COLO668 (cell line): ENCODE data around the gene ECT2.
"Not testable (repeated sequence)": the region's sequence is repeated elsewhere in the genome, so short reads cannot be mapped to it uniquely, and the experiment has no call there.

ENCODE experiments used
- DNase-seq: peaks from one replicate; lab custom pipeline; 2025; ENCODE audit not compliant: unreplicated experiment; lab: John Stamatoyannopoulos, UW

ECT2 gene

GRCh38 chr3:172804323-172804722 is 53.8 kb downstream of the ECT2 start:
- DNase-seq: no peak

- DNase-seq: no peak
Observed at GRCh38 chr3:172808969-172809546, 58.5 kb downstream of the ECT2 start.

GRCh38 chr3:172811099-172811498 is 60.6 kb downstream of the ECT2 start:
- DNase-seq: no peak

GRCh38 chr3:172813462-172813861 is 62.9 kb downstream of the ECT2 start:
- no peak for DNase-seq

GRCh38 chr3:172814738-172815137 is 64.2 kb downstream of the ECT2 start:
- no peak for DNase-seq

GRCh38 chr3:172815857-172816256 is 65.3 kb downstream of the ECT2 start:
- DNase-seq: no peak

GRCh38 chr3:172816281-172816680 is 65.8 kb downstream of the ECT2 start:
- no peak for DNase-seq

GRCh38 chr3:172816968-172817367 is 66.4 kb downstream of the ECT2 start:
- DNase-seq: no peak

GRCh38 chr3:172820492-172820891 is 70.0 kb downstream of the ECT2 start:
- DNase-seq: no peak

- no peak for DNase-seq
Observed at GRCh38 chr3:172824229-172824628, 73.7 kb downstream of the ECT2 start.

- not testable (repeated sequence) for DNase-seq
Observed at GRCh38 chr3:172827231-172827630, 76.7 kb downstream of the ECT2 start.

GRCh38 chr3:172832983-172833382 is 82.5 kb downstream of the ECT2 start:
- no peak for DNase-seq

GRCh38 chr3:172836390-172836997 is 86.0 kb downstream of the ECT2 start:
- DNase-seq: peak; percentile 17

- DNase-seq: no peak
Observed at GRCh38 chr3:172839679-172840078, 89.2 kb downstream of the ECT2 start.

- no peak for DNase-seq
Observed at GRCh38 chr3:172840463-172840862, 89.9 kb downstream of the ECT2 start.

- no peak for DNase-seq
Observed at GRCh38 chr3:172840913-172841312, 90.4 kb downstream of the ECT2 start.

- no peak for DNase-seq
Observed at GRCh38 chr3:172844428-172844827, 93.9 kb downstream of the ECT2 start.

- DNase-seq: no peak
Observed at GRCh38 chr3:172846103-172846561, 95.6 kb downstream of the ECT2 start.

- DNase-seq: no peak
Observed at GRCh38 chr3:172846706-172847105, 96.2 kb downstream of the ECT2 start.

- DNase-seq: no peak
Observed at GRCh38 chr3:172847292-172847691, 96.8 kb downstream of the ECT2 start.

GRCh38 chr3:172848910-172849309 is 98.4 kb downstream of the ECT2 start:
- no peak for DNase-seq

GRCh38 chr3:172853005-172853404 is 102.5 kb downstream of the ECT2 start:
- no peak for DNase-seq
